GM18499 (cell line): ENCODE data around the gene CRYBG3.
"Not testable (repeated sequence)": the region's sequence is repeated elsewhere in the genome, so short reads cannot be mapped to it uniquely, and the experiment has no call there.

ENCODE experiments used
- ATAC-seq: cut with Tn5 transposase; IDR thresholded peaks from one replicate; pipeline ENCODE4 v1.9.1; 2021; ENCODE audit warnings: moderate number of reproducible peaks; ENCODE audit not compliant: insufficient read depth, unreplicated experiment

Gene CRYBG3

GRCh38 chr3:97892852-97893251 lies 71.0 kb downstream of the CRYBG3 start:
- no peak for ATAC-seq

GRCh38 chr3:97895216-97895615 lies 73.4 kb downstream of the CRYBG3 start:
- ATAC-seq, result peak; percentile 58

- ATAC-seq, result no peak
These were observed 74.3 kb downstream of the CRYBG3 start for GRCh38 chr3:97896129-97896528.

GRCh38 chr3:97896547-97896946 lies 74.7 kb downstream of the CRYBG3 start:
- no peak for ATAC-seq

GRCh38 chr3:97899331-97899730 lies 77.5 kb downstream of the CRYBG3 start:
- no peak for ATAC-seq

- ATAC-seq, result no peak
These were observed 79.8 kb downstream of the CRYBG3 start for GRCh38 chr3:97901313-97902248.

- ATAC-seq, result not testable (repeated sequence)
These were observed 88.0 kb downstream of the CRYBG3 start for GRCh38 chr3:97909830-97910229.

- ATAC-seq, result not testable (repeated sequence)
These were observed 88.5 kb downstream of the CRYBG3 start for GRCh38 chr3:97910236-97910831.

- no peak for ATAC-seq
These were observed 89.1 kb downstream of the CRYBG3 start for GRCh38 chr3:97910931-97911351.

- no peak for ATAC-seq
These were observed 89.6 kb downstream of the CRYBG3 start for GRCh38 chr3:97911459-97911858.

- ATAC-seq, result no peak
These were observed 92.6 kb downstream of the CRYBG3 start for GRCh38 chr3:97914388-97914787.

- ATAC-seq, result no peak
These were observed 94.8 kb downstream of the CRYBG3 start for GRCh38 chr3:97916576-97916975.

GRCh38 chr3:97917813-97918536 lies 96.2 kb downstream of the CRYBG3 start:
- ATAC-seq, result no peak

- ATAC-seq, result no peak
These were observed 105.9 kb downstream of the CRYBG3 start for GRCh38 chr3:97927704-97928103.

- ATAC-seq, result no peak
These were observed 107.2 kb downstream of the CRYBG3 start for GRCh38 chr3:97928986-97929385.

- ATAC-seq, result no peak
These were observed 108.2 kb downstream of the CRYBG3 start for GRCh38 chr3:97930018-97930417.

- no peak for ATAC-seq
These were observed 109.4 kb downstream of the CRYBG3 start for GRCh38 chr3:97931218-97931617.

GRCh38 chr3:97932387-97932801 lies 110.6 kb downstream of the CRYBG3 start:
- ATAC-seq, result no peak

- ATAC-seq, result no peak
These were observed 113.3 kb downstream of the CRYBG3 start for GRCh38 chr3:97934980-97935695.

GRCh38 chr3:97935842-97936241 lies 114.0 kb downstream of the CRYBG3 start:
- no peak for ATAC-seq
